ENCODE results near the gene IL6ST.

- TF ChIP-seq CTCF (IDR thresholded peaks at IDR 0.05) (no peak), POLR2A (IDR thresholded peaks at IDR 0.05; ENCODE audit: low read depth) (no peak), EP300 (IDR thresholded peaks at IDR 0.05) (no peak)
Measured at GRCh38 chr5:56004874-56005273, 10.1 kb upstream of the IL6ST start.
